Muscle of back (tissue), 10 donors: ENCODE measurements around the gene ENPP4. TPM values are rescaled to one million over a fixed set of nuclear protein-coding genes. Genes with fewer than 3 reads are reported as not detected.

ENCODE experiments used
- polyA plus RNA-seq, 10 donors: library from polyadenylated mRNA; unstranded; fragments of 120-200 nt; gene quantifications; one replicate each; pipeline ENCODE4 v1.2.1, GENCODE V29; 2013; ENCODE audit not compliant: insufficient read length in 10 of 10

ENPP4 gene
- polyA plus RNA-seq, 10 donors: 25.2 to 49.8 (median 33.5) TPM

Other genes starting within 250 kb of the ENPP4 start
- 10 to 100 TPM; 12.3 to 20.3 (median 16.0) TPM for gene CLIC5, start 114.1 kb upstream of the ENPP4 start, polyA plus RNA-seq
- gene ENPP5, start 41.0 kb downstream of the ENPP4 start, polyA plus RNA-seq: 1 to 10 TPM; 2.3 to 5.2 (median 3.2) TPM